Measurements from ENCODE around the gene BRIX1. TPM values are rescaled to one million over a fixed set of nuclear protein-coding genes. Genes with fewer than 3 reads are reported as not detected.

The BRIX1 gene, protein sequence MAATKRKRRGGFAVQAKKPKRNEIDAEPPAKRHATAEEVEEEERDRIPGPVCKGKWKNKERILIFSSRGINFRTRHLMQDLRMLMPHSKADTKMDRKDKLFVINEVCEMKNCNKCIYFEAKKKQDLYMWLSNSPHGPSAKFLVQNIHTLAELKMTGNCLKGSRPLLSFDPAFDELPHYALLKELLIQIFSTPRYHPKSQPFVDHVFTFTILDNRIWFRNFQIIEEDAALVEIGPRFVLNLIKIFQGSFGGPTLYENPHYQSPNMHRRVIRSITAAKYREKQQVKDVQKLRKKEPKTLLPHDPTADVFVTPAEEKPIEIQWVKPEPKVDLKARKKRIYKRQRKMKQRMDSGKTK
- 10 to 100 TPM; 42.2 to 58.0 TPM for total RNA-seq

DNA sequence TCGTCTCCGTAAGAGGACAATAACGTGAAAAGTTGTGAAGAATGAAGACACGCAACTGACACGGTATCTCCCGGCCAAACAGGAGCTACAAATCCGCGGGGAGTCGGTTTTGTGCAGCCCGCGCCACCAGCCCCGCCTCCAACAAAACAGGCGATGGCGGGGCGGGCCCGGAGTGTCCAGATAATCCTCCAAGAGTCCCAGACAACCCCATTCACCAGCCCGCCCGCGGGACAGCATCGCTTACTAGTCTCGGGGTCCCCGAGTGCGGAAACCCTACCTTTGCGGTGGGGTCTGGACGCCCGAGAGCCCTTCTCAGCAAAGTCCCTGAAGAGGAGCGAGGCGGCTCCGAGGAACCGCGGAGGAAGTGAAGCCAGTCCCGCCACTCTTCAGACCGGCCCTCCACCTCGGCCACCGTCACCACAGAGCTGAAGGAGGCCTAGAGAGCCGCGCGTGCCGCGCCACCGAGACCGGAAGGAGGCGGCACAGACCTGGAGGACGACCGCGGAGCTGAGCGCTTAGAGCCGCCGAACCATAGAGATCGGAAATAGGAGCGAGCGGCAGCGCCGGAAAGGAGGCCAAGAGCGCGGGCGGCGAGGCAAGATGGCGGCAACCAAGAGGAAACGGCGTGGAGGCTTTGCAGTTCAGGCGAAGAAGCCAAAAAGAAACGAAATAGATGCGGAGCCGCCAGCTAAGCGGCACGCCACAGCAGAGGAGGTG lies at the start of gene BRIX1, which contains the start of gene RAD1:
TSS of gene BRIX1 (plus strand) at position 573 of the 717 bp plus-strand sequence. CDS start at position 601, 28 bp downstream.
TSS of gene RAD1 (minus strand) at position 366 of the 717 bp plus-strand sequence. CDS start 612 bp downstream, outside the sequence.
- Mint-ChIP-seq H3K4me1 (peaks cover 39% of the 10 kb centered on the region), H3K9me3 (ENCODE audit: low read depth) (no peaks in the 10 kb centered on the region), H3K36me3 (peaks cover 32% of the 10 kb centered on the region), H3K27ac (peak within 1 kb of the TSS; percentile 60), H3K27me3 (no peaks in the 10 kb centered on the region), H3K4me3 (no peak within 1 kb of the TSS)
- ATAC-seq (peak; percentile 94), DNase-seq (peak; percentile 97)
- CTCF ChIA-PET: interaction anchor here (0.6 to 3.8 kb wide), 6 partner anchors 9 to 24 kb away, joined by 3 to 29 read pairs (median 3); partner anchors contain the start of gene DNAJC21

GRCh38 chr5:34866989-34867471 lies 48.5 kb upstream of the BRIX1 start:
- no peak for DNase-seq
- no peak for ATAC-seq
- Mint-ChIP-seq H3K27me3 (no peaks in the 10 kb centered on the region), H3K9me3 (ENCODE audit: low read depth) (no peaks in the 10 kb centered on the region), H3K27ac (no peak overlapping the region), H3K36me3 (no peaks in the 10 kb centered on the region), H3K4me1 (no peaks in the 10 kb centered on the region), H3K4me3 (no peak overlapping the region)
- CTCF ChIA-PET: no interaction called here

GRCh38 chr5:34867660-34868059 lies 47.9 kb upstream of the BRIX1 start:
- no peak overlapping the region for H3K4me3 Mint-ChIP-seq
- CTCF ChIA-PET: interaction anchor here (0.8 kb wide), 1 partner anchor 36 kb away, joined by 3 read pairs; no protein-coding TSS in a partner anchor
- H3K27me3 Mint-ChIP-seq: no peaks in the 10 kb centered on the region
- ATAC-seq (no peak), DNase-seq (no peak)
- H3K4me1 Mint-ChIP-seq: no peaks in the 10 kb centered on the region
- no peak overlapping the region for H3K27ac Mint-ChIP-seq
- no peaks in the 10 kb centered on the region for H3K36me3 Mint-ChIP-seq
- H3K9me3 Mint-ChIP-seq (ENCODE audit: low read depth): no peaks in the 10 kb centered on the region

DNA sequence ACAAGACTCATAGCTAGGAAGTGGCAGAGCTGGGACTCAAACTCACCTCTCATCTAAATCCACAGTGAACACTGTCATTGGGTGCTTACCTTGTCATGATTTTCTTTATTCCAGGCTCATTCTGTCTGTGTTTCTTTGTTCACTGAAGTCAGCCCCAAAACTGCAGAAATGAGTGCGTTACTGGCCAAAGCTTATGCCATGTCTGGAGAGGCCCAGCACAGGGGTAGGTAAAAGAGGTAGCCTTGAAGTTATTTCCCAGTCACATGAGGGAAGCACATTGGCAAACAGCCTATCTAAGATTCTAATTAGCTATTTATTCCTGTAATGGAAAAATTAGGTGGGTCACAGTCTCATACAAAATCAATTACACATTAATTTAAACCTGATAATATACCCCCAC lies 46.7 kb upstream of the BRIX1 start:
- H3K27ac Mint-ChIP-seq: no peak overlapping the region
- no peaks in the 10 kb centered on the region for H3K9me3 Mint-ChIP-seq (ENCODE audit: low read depth)
- peaks cover 3% of the 10 kb centered on the region for H3K27me3 Mint-ChIP-seq
- no peaks in the 10 kb centered on the region for H3K36me3 Mint-ChIP-seq
- ATAC-seq: no peak
- no peak overlapping the region for H3K4me3 Mint-ChIP-seq
- H3K4me1 Mint-ChIP-seq: no peaks in the 10 kb centered on the region
- CTCF ChIA-PET: interaction anchor here (1.5 kb wide), 1 partner anchor 345 kb away, joined by 3 read pairs; no protein-coding TSS in a partner anchor
- no peak for DNase-seq

DNA sequence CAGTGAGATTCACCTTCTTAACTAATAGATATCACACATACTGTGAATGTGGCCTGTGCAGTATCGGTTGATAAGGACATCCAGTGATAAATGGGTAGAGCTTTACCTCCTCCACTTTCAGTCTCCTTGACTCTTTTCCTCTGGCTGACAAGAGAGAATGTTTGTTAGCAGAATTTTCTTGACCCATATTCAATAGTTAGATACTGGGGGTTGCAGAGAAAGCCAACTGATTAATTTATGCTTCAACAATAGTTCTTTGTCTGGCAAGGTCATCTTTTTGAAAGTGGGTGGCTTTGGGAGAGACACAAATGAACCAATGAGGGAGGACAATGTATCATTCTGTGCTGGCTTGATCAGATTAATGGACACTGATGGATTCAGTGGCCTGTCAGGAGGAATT lies 46.3 kb upstream of the BRIX1 start:
- ATAC-seq: no peak
- Mint-ChIP-seq H3K27ac (no peak overlapping the region), H3K9me3 (ENCODE audit: low read depth) (no peaks in the 10 kb centered on the region), H3K27me3 (peaks cover 3% of the 10 kb centered on the region), H3K36me3 (no peaks in the 10 kb centered on the region), H3K4me1 (no peaks in the 10 kb centered on the region), H3K4me3 (no peak overlapping the region)
- CTCF ChIA-PET: interaction anchor here (1.5 kb wide), 1 partner anchor 346 kb away, joined by 3 read pairs; no protein-coding TSS in a partner anchor
- no peak for DNase-seq

- no peaks in the 10 kb centered on the region for H3K4me1 Mint-ChIP-seq
- no peaks in the 10 kb centered on the region for H3K9me3 Mint-ChIP-seq (ENCODE audit: low read depth)
- H3K27me3 Mint-ChIP-seq: peaks cover 3% of the 10 kb centered on the region
- H3K36me3 Mint-ChIP-seq: no peaks in the 10 kb centered on the region
- no peak overlapping the region for H3K4me3 Mint-ChIP-seq
- CTCF ChIA-PET: interaction anchor here (1.5 kb wide), 1 partner anchor 347 kb away, joined by 3 read pairs; no protein-coding TSS in a partner anchor
- H3K27ac Mint-ChIP-seq: no peak overlapping the region
- ATAC-seq (no peak), DNase-seq (no peak)
Observed at GRCh38 chr5:34870382-34870781, 45.1 kb upstream of the BRIX1 start.

DNA sequence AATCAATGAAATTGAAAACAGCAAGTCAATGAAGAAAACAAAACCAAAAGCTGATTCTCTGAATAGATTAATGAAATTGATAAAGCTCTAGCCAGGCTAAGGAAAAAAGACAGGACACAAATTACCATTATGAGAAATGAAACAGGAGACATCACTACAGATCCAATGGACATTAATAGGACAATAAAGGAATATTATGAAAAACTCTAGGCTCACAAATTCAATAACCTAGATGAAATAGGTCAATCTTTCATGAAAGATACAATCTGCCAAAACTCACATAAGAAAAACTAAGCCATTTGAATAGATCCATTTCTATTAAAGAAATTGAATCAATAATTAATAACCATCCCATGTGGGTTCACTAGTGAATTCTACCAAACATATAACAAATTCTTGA lies 39.2 kb upstream of the BRIX1 start:
- DNase-seq: no peak
- no peaks in the 10 kb centered on the region for H3K4me1 Mint-ChIP-seq
- H3K4me3 Mint-ChIP-seq: no peak overlapping the region
- H3K27me3 Mint-ChIP-seq: peaks cover 17% of the 10 kb centered on the region
- peaks cover 3% of the 10 kb centered on the region for H3K9me3 Mint-ChIP-seq (ENCODE audit: low read depth)
- ATAC-seq: no peak
- CTCF ChIA-PET: no interaction called here
- no peak overlapping the region for H3K27ac Mint-ChIP-seq
- H3K36me3 Mint-ChIP-seq: no peaks in the 10 kb centered on the region

GRCh38 chr5:34881246-34881645 lies 34.3 kb upstream of the BRIX1 start:
- Mint-ChIP-seq H3K27me3 (peaks cover 21% of the 10 kb centered on the region), H3K4me3 (no peak overlapping the region), H3K9me3 (ENCODE audit: low read depth) (peaks cover under 1% of the 10 kb centered on the region), H3K36me3 (no peaks in the 10 kb centered on the region), H3K27ac (no peak overlapping the region), H3K4me1 (no peaks in the 10 kb centered on the region)
- ATAC-seq (no peak), DNase-seq (no peak)
- CTCF ChIA-PET: no interaction called here

DNA sequence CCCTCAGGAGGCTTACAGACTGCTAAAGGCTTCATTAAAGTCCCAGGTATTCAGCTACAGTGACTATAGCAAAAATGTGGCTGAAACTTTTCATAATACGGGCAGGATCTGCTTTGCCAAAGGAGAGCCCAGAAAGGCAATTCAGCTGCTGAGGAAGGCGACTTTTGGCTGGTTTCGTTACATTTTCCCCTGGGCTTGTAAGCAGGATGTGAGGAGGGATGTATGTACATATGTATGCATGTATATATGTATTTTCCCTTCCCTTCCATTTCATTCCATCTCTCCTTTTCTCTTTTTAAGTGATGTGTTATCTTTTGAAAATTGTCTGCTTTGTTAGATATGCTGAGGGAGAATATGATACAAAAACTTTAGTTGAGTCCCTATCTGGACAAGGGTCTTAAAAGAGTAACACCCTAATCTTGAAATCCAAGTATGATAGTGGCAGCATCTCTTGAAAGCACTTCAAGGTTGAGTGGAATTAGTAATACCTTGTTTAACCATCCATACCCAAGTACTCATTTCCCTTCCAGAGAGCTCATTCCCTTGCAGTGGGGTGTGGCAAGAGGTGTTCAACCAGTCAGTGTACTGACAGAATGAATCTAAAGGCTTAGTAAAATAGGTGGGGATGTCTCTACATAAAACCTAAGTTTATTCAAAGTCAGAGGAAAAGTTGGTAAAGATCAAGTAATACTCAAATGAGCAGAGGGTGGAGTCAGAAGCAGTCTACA lies 29.0 kb upstream of the BRIX1 start:
- Mint-ChIP-seq H3K36me3 (no peaks in the 10 kb centered on the region), H3K4me3 (no peak overlapping the region), H3K4me1 (no peaks in the 10 kb centered on the region), H3K9me3 (ENCODE audit: low read depth) (no peaks in the 10 kb centered on the region), H3K27ac (no peak overlapping the region), H3K27me3 (peaks cover 14% of the 10 kb centered on the region)
- DNase-seq (no peak), ATAC-seq (no peak)
- CTCF ChIA-PET: no interaction called here

DNA sequence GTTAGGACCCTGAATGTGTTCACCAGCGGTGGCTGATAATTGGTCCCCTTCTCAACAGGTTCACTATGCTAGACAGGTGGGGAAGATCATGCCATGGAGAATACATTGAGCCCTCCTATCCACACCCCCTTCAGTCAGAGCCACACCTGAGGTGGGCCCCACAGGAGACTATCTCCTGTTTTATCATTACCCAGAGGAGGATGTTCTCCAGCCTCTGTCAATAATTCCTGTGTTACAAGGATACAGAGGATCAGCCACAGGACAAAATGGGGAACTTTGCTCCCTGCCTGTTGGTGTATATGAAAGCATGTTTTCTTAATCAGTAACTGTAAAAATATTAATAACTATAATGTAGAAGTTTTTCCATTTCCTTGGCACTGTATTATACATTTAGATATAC lies 26.1 kb upstream of the BRIX1 start:
- H3K4me1 Mint-ChIP-seq: no peaks in the 10 kb centered on the region
- ATAC-seq (no peak), DNase-seq (no peak)
- no peaks in the 10 kb centered on the region for H3K9me3 Mint-ChIP-seq (ENCODE audit: low read depth)
- no peak overlapping the region for H3K27ac Mint-ChIP-seq
- H3K4me3 Mint-ChIP-seq: no peak overlapping the region
- CTCF ChIA-PET: interaction anchor here (0.7 kb wide), 1 partner anchor 14 kb away, joined by 3 read pairs; no protein-coding TSS in a partner anchor
- H3K36me3 Mint-ChIP-seq: no peaks in the 10 kb centered on the region
- H3K27me3 Mint-ChIP-seq: peaks cover 5% of the 10 kb centered on the region

GRCh38 chr5:34891981-34892380 lies 23.5 kb upstream of the BRIX1 start:
- CTCF ChIA-PET: interaction anchor here (1.3 kb wide), 1 partner anchor 369 kb away, joined by 3 read pairs; no protein-coding TSS in a partner anchor
- DNase-seq (no peak), ATAC-seq (no peak)
- Mint-ChIP-seq H3K4me3 (no peak overlapping the region), H3K27me3 (peaks cover 3% of the 10 kb centered on the region), H3K9me3 (ENCODE audit: low read depth) (no peaks in the 10 kb centered on the region), H3K4me1 (no peaks in the 10 kb centered on the region), H3K27ac (no peak overlapping the region), H3K36me3 (peaks cover 2% of the 10 kb centered on the region)

DNA sequence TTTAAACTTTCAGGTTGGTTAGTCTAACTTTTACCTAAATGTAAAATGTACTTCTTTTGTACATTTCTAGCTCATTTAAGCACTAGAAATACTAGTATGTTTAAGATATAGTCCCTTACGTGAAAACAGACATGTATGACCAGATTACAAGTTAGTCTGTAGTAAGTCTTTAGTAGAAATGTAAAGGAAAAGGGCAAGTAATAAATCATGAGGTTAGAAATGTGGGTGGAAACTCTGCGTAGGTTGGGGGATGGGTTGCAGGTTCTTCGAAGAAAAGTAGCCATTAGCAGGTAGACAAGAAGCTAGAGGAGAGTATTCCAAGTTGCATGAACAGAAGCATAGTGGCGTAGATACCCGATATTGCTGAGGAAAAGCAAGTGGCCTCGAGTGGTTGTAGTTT lies 23.1 kb upstream of the BRIX1 start:
- peaks cover 2% of the 10 kb centered on the region for H3K36me3 Mint-ChIP-seq
- no peaks in the 10 kb centered on the region for H3K27me3 Mint-ChIP-seq
- no peaks in the 10 kb centered on the region for H3K9me3 Mint-ChIP-seq (ENCODE audit: low read depth)
- H3K4me1 Mint-ChIP-seq: no peaks in the 10 kb centered on the region
- H3K27ac Mint-ChIP-seq: no peak overlapping the region
- DNase-seq: no peak
- CTCF ChIA-PET: interaction anchor here (0.8 kb wide), 1 partner anchor 406 kb away, joined by 3 read pairs; no protein-coding TSS in a partner anchor
- H3K4me3 Mint-ChIP-seq: no peak overlapping the region
- ATAC-seq: no peak

GRCh38 chr5:34894716-34895115 lies 20.8 kb upstream of the BRIX1 start:
- ATAC-seq (no peak), DNase-seq (no peak)
- CTCF ChIA-PET: no interaction called here
- Mint-ChIP-seq H3K36me3 (peaks cover 2% of the 10 kb centered on the region), H3K27me3 (no peaks in the 10 kb centered on the region), H3K4me1 (no peaks in the 10 kb centered on the region), H3K9me3 (ENCODE audit: low read depth) (no peaks in the 10 kb centered on the region), H3K27ac (no peak overlapping the region), H3K4me3 (no peak overlapping the region)
